ENCODE results near the gene ATP8B1. TPM values are rescaled to one million over a fixed set of nuclear protein-coding genes. Genes with fewer than 3 reads are reported as not detected.

The ATP8B1 gene
- total RNA-seq, 1 donor from 2014 or later = 20.8 TPM

GRCh38 chr18:57664568-57665165 lies 138.4 kb downstream of the ATP8B1 start:
- no peaks in the 10 kb centered on the region for H3K27me3 ChIP-seq (ENCODE audit: control insufficient read depth, insufficient read depth, low read length)
- FAIRE-seq (no peak), DNase-seq (ENCODE audit: low read depth) (no peak)
- peaks cover 3% of the 10 kb centered on the region for H3K36me3 ChIP-seq (ENCODE audit: control insufficient read depth, insufficient read depth, low read length)
- TF ChIP-seq CTCF (IDR thresholded peaks at IDR 0.05; ENCODE audit: insufficient read depth, low read length, severe bottlenecking) = no peak
- no peak overlapping the region for H3K4me3 ChIP-seq (ENCODE audit: low read depth, low read length)

GRCh38 chr18:57660961-57661360 lies 142.2 kb downstream of the ATP8B1 start:
- H3K4me3 ChIP-seq (ENCODE audit: low read depth, low read length) = no peak overlapping the region
- TF ChIP-seq CTCF (IDR thresholded peaks at IDR 0.05; ENCODE audit: insufficient read depth, low read length, severe bottlenecking) = no peak
- DNase-seq (ENCODE audit: low read depth) (no peak), FAIRE-seq (no peak)
- H3K27me3 ChIP-seq (ENCODE audit: control insufficient read depth, insufficient read depth, low read length) = no peaks in the 10 kb centered on the region
- peaks cover 3% of the 10 kb centered on the region for H3K36me3 ChIP-seq (ENCODE audit: control insufficient read depth, insufficient read depth, low read length)

- DNase-seq (ENCODE audit: low read depth) (no peak), FAIRE-seq (no peak)
- peaks cover 6% of the 10 kb centered on the region for H3K36me3 ChIP-seq (ENCODE audit: control insufficient read depth, insufficient read depth, low read length)
- TF ChIP-seq CTCF (IDR thresholded peaks at IDR 0.05; ENCODE audit: insufficient read depth, low read length, severe bottlenecking) = no peak
- H3K4me3 ChIP-seq (ENCODE audit: low read depth, low read length) = no peak overlapping the region
- H3K27me3 ChIP-seq (ENCODE audit: control insufficient read depth, insufficient read depth, low read length) = no peaks in the 10 kb centered on the region
Measured at GRCh38 chr18:57659460-57660102, 143.5 kb downstream of the ATP8B1 start.

- FAIRE-seq = no peak
- no peak for DNase-seq (ENCODE audit: low read depth)
- Histone ChIP-seq H3K27me3 (ENCODE audit: control insufficient read depth, insufficient read depth, low read length) (no peaks in the 10 kb centered on the region), H3K36me3 (ENCODE audit: control insufficient read depth, insufficient read depth, low read length) (peaks cover 6% of the 10 kb centered on the region), H3K4me3 (ENCODE audit: low read depth, low read length) (no peak overlapping the region)
- TF ChIP-seq CTCF (IDR thresholded peaks at IDR 0.05; ENCODE audit: insufficient read depth, low read length, severe bottlenecking) = no peak
Measured at GRCh38 chr18:57657542-57657941, 145.6 kb downstream of the ATP8B1 start.

GRCh38 chr18:57655740-57656139 lies 147.4 kb downstream of the ATP8B1 start:
- H3K27me3 ChIP-seq (ENCODE audit: control insufficient read depth, insufficient read depth, low read length) = no peaks in the 10 kb centered on the region
- no peak for DNase-seq (ENCODE audit: low read depth)
- TF ChIP-seq CTCF (IDR thresholded peaks at IDR 0.05; ENCODE audit: insufficient read depth, low read length, severe bottlenecking) = no peak
- no peak for FAIRE-seq
- peaks cover 4% of the 10 kb centered on the region for H3K36me3 ChIP-seq (ENCODE audit: control insufficient read depth, insufficient read depth, low read length)
- H3K4me3 ChIP-seq (ENCODE audit: low read depth, low read length) = no peak overlapping the region

- Histone ChIP-seq H3K4me3 (ENCODE audit: low read depth, low read length) (no peak overlapping the region), H3K27me3 (ENCODE audit: control insufficient read depth, insufficient read depth, low read length) (no peaks in the 10 kb centered on the region), H3K36me3 (ENCODE audit: control insufficient read depth, insufficient read depth, low read length) (peaks cover 6% of the 10 kb centered on the region)
- no peak for DNase-seq (ENCODE audit: low read depth)
- no peak for FAIRE-seq
- no peak for TF ChIP-seq CTCF (IDR thresholded peaks at IDR 0.05; ENCODE audit: insufficient read depth, low read length, severe bottlenecking)
Measured at GRCh38 chr18:57651914-57652313, 151.2 kb downstream of the ATP8B1 start.
